ENCODE data around the gene NDRG3. TPM values are rescaled to one million over a fixed set of nuclear protein-coding genes. Genes with fewer than 3 reads are reported as not detected.
A peak's percentile ranks its signal among the peaks of the same experiment; 100 is the strongest.

NDRG3 gene
- polyA plus RNA-seq, 1 experiment: 28.5 TPM

DNA sequence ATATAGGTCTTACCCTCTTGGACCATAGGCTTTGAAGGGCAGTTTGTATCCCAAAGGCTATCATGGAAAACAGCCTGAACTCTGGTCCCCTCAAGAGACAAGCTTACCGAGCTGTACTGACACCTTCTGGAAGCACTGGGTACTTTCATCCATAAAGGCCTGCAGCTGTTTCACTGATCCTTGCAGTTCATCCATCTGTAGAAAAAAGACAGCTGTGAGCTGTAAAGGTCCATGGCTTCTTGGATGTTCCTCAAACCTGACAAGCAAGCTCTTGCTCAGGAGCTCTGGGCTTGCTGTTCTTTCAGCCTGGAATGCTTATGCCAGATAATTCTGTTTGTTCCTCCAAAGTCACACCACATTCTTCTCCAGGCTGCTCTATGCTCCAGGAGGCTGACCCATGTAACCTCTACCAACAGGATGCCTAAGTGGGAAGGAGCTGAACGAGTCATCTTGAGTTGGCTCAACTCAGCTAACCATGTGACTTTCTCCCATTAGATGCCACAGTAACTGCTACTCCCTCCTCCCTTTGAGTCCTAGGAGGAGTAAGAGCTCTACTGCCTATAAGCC is 8.8 kb upstream of the NDRG3 start:
- Histone ChIP-seq H3K4me3 (ENCODE audit: low read depth, low read length) (no peak overlapping the region), H3K27me3 (ENCODE audit: control insufficient read depth, insufficient read depth, low read length) (no peaks in the 10 kb centered on the region), H3K36me3 (ENCODE audit: control insufficient read depth, insufficient read depth, low read length) (peaks cover 1% of the 10 kb centered on the region; the same call in 1 of the 2 replicates)
- ChIA-PET POLR2A (no interaction called here), CTCF (interaction anchor here (0.6 to 3.4 kb wide), 24 partner anchors 10 to 616 kb away, joined by 3 to 32 read pairs (median 4); partner anchors contain the start of genes DSN1 and NDRG3)
- DNase-seq (ENCODE audit: low read depth): peak; percentile 16
- TF ChIP-seq, protein P1, sequence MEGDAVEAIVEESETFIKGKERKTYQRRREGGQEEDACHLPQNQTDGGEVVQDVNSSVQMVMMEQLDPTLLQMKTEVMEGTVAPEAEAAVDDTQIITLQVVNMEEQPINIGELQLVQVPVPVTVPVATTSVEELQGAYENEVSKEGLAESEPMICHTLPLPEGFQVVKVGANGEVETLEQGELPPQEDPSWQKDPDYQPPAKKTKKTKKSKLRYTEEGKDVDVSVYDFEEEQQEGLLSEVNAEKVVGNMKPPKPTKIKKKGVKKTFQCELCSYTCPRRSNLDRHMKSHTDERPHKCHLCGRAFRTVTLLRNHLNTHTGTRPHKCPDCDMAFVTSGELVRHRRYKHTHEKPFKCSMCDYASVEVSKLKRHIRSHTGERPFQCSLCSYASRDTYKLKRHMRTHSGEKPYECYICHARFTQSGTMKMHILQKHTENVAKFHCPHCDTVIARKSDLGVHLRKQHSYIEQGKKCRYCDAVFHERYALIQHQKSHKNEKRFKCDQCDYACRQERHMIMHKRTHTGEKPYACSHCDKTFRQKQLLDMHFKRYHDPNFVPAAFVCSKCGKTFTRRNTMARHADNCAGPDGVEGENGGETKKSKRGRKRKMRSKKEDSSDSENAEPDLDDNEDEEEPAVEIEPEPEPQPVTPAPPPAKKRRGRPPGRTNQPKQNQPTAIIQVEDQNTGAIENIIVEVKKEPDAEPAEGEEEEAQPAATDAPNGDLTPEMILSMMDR (IDR thresholded peaks at IDR 0.05; ENCODE audit: insufficient read depth, low read depth, low read length): peak; percentile 83

DNA sequence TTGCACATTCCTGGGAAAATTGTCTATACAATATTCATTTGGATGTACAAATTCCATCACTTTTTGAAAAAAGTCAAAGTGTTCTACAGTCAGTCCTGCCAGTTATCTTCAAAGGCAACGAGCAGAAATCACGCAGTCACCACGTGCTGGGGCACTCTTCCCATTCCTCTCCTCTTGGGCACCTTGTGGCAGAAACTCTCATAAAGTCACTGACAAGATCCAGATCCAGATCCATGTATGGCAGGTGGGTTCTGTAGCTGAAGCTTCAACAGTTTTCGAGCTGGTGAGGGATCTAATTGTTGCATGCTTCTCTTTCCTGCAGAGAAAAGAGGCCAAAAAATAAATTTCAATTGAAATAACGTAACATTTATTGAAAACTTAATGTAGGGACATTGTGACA is 6.7 kb upstream of the NDRG3 start:
- Histone ChIP-seq H3K27me3 (ENCODE audit: control insufficient read depth, insufficient read depth, low read length) (no peaks in the 10 kb centered on the region), H3K36me3 (ENCODE audit: control insufficient read depth, insufficient read depth, low read length) (peaks cover 1% of the 10 kb centered on the region; the same call in 1 of the 2 replicates), H3K4me3 (ENCODE audit: low read depth, low read length) (no peak overlapping the region)
- TF ChIP-seq, protein P1 (IDR thresholded peaks at IDR 0.05; ENCODE audit: insufficient read depth, low read depth, low read length): no peak
- DNase-seq (ENCODE audit: low read depth): no peak
- ChIA-PET CTCF (no interaction called here), POLR2A (no interaction called here)

DNA sequence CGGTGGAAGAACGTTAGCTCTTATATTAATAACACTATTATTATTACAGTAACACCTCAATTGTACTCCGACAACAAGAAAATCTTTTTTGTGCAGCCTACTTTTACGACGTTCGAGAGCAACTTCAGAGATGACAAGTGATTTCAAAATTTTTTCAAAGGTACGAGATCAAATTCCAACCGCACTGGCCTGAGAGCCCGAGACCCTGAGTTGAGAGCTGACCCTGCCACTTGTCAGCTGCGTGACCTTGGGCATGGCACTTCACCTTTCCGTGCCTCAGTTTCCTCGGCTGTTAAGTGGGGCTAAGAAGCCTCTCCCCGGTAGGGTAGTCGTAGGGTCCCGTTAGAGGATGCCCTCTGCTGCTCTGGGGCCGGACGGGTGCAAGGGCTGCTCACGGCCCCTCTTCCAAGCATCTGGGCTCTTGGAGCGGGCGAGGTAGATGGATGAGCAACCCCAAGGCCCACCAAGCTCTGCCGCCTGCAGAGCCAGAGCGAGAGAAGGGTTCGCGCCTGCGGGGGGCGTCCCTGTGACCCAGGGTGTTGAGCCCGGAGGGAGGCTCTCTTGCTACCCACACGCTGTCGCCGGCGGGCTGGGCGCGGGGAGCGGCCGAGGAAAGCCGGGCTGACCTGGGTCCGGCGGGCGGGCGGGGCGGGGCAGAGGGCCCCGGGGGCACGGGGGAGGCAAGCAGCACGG is 510 bp downstream of the NDRG3 start:
- CTCF ChIA-PET: interaction anchor here (0.6 to 4.3 kb wide), 8 partner anchors 9 to 117 kb away, joined by 3 to 15 read pairs (median 4); partner anchors contain the start of gene DSN1
- DNase-seq (ENCODE audit: low read depth): no peak
- H3K4me3 ChIP-seq (ENCODE audit: low read depth, low read length): peak overlapping the region; percentile 74
- no peaks in the 10 kb centered on the region for H3K27me3 ChIP-seq (ENCODE audit: control insufficient read depth, insufficient read depth, low read length)
- POLR2A ChIA-PET: no interaction called here
- 0 out of 2 replicates have a peak, but pooled peaks cover 1% of the 10 kb centered on the region for H3K36me3 ChIP-seq (ENCODE audit: control insufficient read depth, insufficient read depth, low read length)
- TF ChIP-seq, protein P1 (IDR thresholded peaks at IDR 0.05; ENCODE audit: insufficient read depth, low read depth, low read length): peak; percentile 25

DNA sequence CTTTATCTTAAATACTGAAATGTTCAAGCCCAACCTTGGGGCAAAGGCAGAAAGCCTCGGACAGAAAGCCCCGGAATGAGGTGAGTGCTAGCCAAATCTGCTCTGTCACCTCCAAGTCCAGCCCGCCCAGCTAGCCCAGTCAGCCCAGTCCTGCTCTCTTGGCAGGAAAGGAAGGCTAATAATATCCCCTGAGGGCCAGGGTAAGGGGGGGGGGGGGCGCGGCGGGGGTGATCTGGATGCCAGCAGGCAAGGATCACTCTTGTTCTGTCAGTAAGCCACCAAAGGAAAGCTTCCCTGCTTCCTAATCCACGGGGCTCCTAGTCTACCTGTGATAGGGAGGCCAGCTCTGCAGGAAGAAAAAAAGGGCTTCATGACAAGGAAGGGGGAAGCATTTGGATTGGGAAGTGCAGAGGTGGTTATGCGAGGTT is 1.1 kb downstream of the NDRG3 start:
- Histone ChIP-seq H3K27me3 (ENCODE audit: control insufficient read depth, insufficient read depth, low read length) (no peaks in the 10 kb centered on the region), H3K4me3 (ENCODE audit: low read depth, low read length) (peak overlapping the region; percentile 74; the same call in 1 of the 2 replicates), H3K36me3 (ENCODE audit: control insufficient read depth, insufficient read depth, low read length) (no peaks in the 10 kb centered on the region)
- ChIA-PET CTCF (interaction anchor here (0.6 to 4.3 kb wide), 5 partner anchors 8 to 29 kb away, joined by 3 to 15 read pairs (median 5); partner anchors contain the start of gene DSN1), POLR2A (no interaction called here)
- TF ChIP-seq, protein P1 (IDR thresholded peaks at IDR 0.05; ENCODE audit: insufficient read depth, low read depth, low read length): no peak
- no peak for DNase-seq (ENCODE audit: low read depth)

DNA sequence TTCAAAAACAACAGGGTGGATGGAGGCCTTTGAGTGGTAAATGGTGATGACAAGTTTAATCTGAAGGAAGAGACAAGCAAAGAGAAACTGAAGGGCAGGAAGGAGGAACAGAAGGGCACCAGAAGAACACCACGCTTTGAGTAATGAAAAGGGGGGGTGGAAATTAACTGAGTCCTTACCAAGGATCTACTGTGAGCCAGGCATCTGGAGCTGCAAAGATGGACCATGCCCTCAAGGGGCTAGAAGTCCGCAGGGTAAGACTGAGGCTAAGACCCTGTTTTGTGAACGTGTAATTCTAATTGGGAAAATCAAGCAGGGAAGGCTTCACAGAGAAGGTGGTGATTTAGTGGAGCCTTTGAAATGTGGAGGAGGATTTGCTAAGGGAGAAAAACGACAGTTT is 1.6 kb downstream of the NDRG3 start:
- ChIA-PET POLR2A (no interaction called here), CTCF (interaction anchor here (0.7 to 4.3 kb wide), 5 partner anchors 8 to 118 kb away, joined by 3 to 15 read pairs (median 5); partner anchors contain the start of gene DSN1)
- Histone ChIP-seq H3K27me3 (ENCODE audit: control insufficient read depth, insufficient read depth, low read length) (no peaks in the 10 kb centered on the region), H3K36me3 (ENCODE audit: control insufficient read depth, insufficient read depth, low read length) (no peaks in the 10 kb centered on the region), H3K4me3 (ENCODE audit: low read depth, low read length) (no peak overlapping the region)
- no peak for DNase-seq (ENCODE audit: low read depth)
- TF ChIP-seq, protein P1 (IDR thresholded peaks at IDR 0.05; ENCODE audit: insufficient read depth, low read depth, low read length): no peak
